Cardiac muscle cell (in vitro differentiated cells and primary cell): ENCODE measurements around the gene SYT7. TPM values are rescaled to one million over a fixed set of nuclear protein-coding genes. Genes with fewer than 3 reads are reported as not detected.

Experiments
- DNase-seq, 2 donors: peaks; one replicate each; pipeline versions ENCODE4 v3.0.0 to v3.0.0-alpha.2; 2010 to 2017; ENCODE audit warnings: low read depth in 1 of 2, low spot score in 1 of 2
- H3K27ac ChIP-seq: fragments of 200-600 bp; sonication (generic); 2 replicates; pipeline ENCODE4 v1.5.1; 2016
- H3K27me3 ChIP-seq: fragments of 200-600 bp; sonication (generic); 2 replicates; pipeline ENCODE4 v1.6.0; 2016; ENCODE audit warnings: control low read depth
- H3K36me3 ChIP-seq: fragments of 200-600 bp; sonication (generic); 2 replicates; pipeline ENCODE4 v1.5.1; 2016; ENCODE audit warnings: control low read depth
- H3K4me1 ChIP-seq: fragments of 200-600 bp; sonication (generic); 2 replicates; pipeline ENCODE4 v1.8.1; 2017; ENCODE audit warnings: low read depth, mild to moderate bottlenecking, mixed run types
- H3K4me3 ChIP-seq: fragments of 200-600 bp; sonication (generic); 2 replicates; pipeline ENCODE4 v1.5.1; 2016; ENCODE audit warnings: mild to moderate bottlenecking
- H3K9me3 ChIP-seq: fragments of 200-600 bp; sonication (generic); 2 replicates; pipeline ENCODE4 v1.5.1; 2017; ENCODE audit warnings: low read depth, mild to moderate bottlenecking, control low read depth
- CTCF ChIP-seq: IDR thresholded peaks from 2 replicates; pipeline ENCODE4 v1.5.1; 2012; ENCODE audit warnings: low read depth, mild to moderate bottlenecking, low read length
- polyA plus RNA-seq: library from polyadenylated mRNA; unstranded; fragments of >200 nt; fragmentation: Nextera tagmentation; extraction: Ambion mirVana; gene quantifications from 2 replicates; pipeline ENCODE4 v1.2.1, GENCODE V29; 2016
- total RNA-seq: library from RNA; depleted of rRNA; stranded (reverse); fragments of >200 nt; gene quantifications from 2 replicates; pipeline ENCODE4 v1.2.3, GENCODE V29; 2016

SYT7 gene
- total and polyA plus RNA-seq, 2 experiments from 2014 or later: 6.3 to 12.1 TPM

DNA sequence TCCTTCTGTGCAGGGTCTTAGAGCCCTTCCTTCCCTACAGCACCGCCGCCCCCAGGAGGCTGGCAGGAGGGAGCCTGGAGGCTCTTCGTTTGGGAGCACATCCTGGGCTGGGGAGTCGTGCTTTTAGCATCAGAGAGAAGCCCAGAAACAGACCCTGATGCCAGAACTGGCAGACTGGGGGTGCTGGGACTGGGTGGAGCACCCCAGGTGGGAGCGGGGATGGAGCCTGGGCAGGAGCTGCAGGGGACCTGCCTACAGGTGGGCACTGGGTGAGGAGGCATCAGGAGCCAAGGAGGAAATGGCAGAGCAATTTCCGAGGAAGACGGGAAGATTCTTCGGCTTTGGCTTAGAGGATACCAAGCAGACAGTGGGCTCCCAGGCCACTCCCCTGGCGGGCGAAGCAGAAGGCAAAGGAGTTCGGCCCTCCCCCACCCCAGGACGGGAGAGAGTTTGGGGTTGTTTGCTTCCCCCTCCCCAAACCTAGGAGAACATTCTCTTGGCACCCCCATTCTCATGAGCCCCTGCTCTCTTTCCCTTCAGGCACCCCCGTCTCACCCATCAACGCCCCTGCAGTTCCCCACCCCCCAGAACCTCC is 1.1 kb downstream of the SYT7 start:
- no peak overlapping the region for H3K4me3 ChIP-seq
- no peak for TF ChIP-seq CTCF
- H3K9me3 ChIP-seq: no peaks in the 10 kb centered on the region
- H3K27me3 ChIP-seq: peaks cover 14% of the 10 kb centered on the region
- DNase-seq: no peak
- H3K36me3 ChIP-seq: no peaks in the 10 kb centered on the region
- no peak overlapping the region for H3K27ac ChIP-seq
- peaks cover 13% of the 10 kb centered on the region for H3K4me1 ChIP-seq

DNA sequence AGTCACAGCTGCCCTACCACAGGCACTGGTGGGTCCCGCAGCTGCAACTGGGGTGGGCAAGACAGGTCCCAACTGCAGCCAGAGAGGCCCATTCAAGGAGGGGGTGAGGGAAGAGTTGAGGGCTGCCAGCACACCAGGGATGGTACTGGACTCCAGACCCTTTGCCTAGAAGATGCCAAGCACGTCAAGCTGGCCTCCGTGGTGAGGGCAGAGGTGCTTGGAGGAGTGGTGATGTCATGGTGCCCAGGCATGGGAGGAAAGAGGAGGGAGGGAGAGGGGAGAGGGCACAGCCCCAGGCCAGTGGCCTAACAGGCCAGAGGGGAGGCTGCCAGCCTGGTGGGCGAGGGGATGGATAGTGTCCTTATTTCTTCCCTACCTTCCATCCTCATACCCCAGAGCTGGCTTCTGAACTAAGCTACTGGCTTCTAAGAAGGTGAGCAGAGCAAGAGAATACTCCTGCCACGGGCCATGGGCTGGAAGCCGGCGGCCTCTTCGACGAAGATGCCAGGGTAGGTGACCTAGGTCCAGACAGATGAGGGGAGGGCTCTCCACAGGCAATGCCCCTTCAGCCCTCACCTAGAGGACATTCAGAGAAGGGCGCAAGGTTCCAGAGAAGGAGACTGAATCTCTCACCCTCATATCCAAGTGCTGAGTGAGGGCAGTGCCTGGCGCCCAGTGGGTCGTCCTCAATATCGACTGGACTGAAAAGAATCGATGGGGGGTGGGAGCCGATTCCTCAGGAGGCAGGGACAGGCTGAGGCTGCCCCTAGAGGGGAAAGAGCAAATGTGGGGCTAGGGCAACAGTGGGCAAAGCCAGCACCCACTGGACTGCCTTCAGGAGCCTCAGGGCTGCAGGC is 1.8 kb downstream of the SYT7 start:
- Histone ChIP-seq H3K4me1 (peaks cover 13% of the 10 kb centered on the region), H3K36me3 (no peaks in the 10 kb centered on the region), H3K27me3 (peaks cover 14% of the 10 kb centered on the region), H3K27ac (no peak overlapping the region), H3K4me3 (no peak overlapping the region), H3K9me3 (no peaks in the 10 kb centered on the region)
- no peak for TF ChIP-seq CTCF
- no peak for DNase-seq

- DNase-seq: peak in 1 of 2 donors; percentile 84
- Histone ChIP-seq H3K4me1 (peaks cover 9% of the 10 kb centered on the region), H3K27me3 (peaks cover 14% of the 10 kb centered on the region)
Measured at GRCh38 chr11:61577383-61578118, 3.3 kb downstream of the SYT7 start.

DNA sequence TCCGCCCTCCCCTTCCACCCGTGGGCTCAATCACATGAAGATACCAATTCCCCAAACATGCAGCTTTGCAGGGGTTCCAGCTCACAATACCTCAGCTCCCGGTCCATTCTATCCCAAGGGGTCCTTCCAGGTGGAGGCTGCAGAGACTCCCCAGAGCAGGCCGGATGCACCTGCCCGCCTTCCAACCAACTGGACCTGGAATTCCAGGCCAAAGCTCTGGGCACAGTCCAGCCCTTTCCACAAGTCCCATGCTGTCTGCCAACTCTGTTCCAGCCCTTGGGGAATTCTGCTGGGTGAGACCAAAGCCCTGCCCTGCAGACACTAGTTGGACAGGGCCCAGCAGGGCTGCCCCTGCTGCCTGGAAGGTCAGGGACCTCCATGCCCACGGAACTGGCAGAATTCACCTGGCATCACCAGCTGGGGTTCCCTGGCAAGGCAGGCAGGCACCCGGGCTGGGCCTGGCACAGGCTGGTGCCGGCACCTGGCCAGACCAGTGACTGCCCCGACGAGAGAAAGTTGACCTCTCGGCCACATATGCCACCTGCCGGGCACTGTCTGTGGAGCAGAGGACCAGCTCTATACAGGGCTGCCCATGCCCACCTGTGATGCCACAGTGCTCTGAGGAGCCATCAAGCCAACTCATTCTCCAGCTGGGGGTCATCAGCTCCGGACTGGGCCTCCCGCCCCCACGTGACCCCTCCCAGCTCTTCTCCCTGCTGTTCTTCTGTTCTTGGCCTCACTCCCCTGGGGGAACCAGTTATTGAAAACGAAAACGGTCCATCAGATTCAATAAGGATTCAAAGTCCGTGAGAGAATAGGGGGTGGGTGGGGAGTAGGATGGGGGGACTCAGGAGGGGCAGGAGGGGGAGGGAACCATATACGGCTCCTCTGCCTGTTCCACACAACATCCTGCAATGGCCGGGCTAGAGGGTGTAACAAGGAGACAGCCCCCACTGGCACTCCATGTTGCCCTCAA is 4.7 kb downstream of the SYT7 start:
- Histone ChIP-seq H3K9me3 (no peaks in the 10 kb centered on the region), H3K27ac (no peak overlapping the region), H3K4me3 (no peak overlapping the region), H3K27me3 (peaks cover 14% of the 10 kb centered on the region), H3K36me3 (no peaks in the 10 kb centered on the region), H3K4me1 (peaks cover 21% of the 10 kb centered on the region)
- no peak for TF ChIP-seq CTCF
- no peak for DNase-seq

More at GRCh38 chr11:61577383-61578118, 3.3 kb downstream of the SYT7 start:
- TF ChIP-seq CTCF: peak; percentile 26
- no peaks in the 10 kb centered on the region for H3K9me3 ChIP-seq
- no peak overlapping the region for H3K27ac ChIP-seq
- H3K4me3 ChIP-seq: no peak overlapping the region
- H3K36me3 ChIP-seq: no peaks in the 10 kb centered on the region

- H3K27me3 ChIP-seq: peaks cover 4% of the 10 kb centered on the region
- no peak for TF ChIP-seq CTCF
- no peak overlapping the region for H3K27ac ChIP-seq
- peaks cover 23% of the 10 kb centered on the region for H3K4me1 ChIP-seq
- H3K36me3 ChIP-seq: no peaks in the 10 kb centered on the region
- DNase-seq: no peak
- no peaks in the 10 kb centered on the region for H3K9me3 ChIP-seq
- H3K4me3 ChIP-seq: no peak overlapping the region
Measured at GRCh38 chr11:61574611-61575010, 6.3 kb downstream of the SYT7 start.
